ENCODE results near the gene ACER3. TPM values are rescaled to one million over a fixed set of nuclear protein-coding genes. Genes with fewer than 3 reads are reported as not detected.
A peak's percentile ranks its signal among the peaks of the same experiment; 100 is the strongest.
"Not testable (repeated sequence)": the region's sequence is repeated elsewhere in the genome, so short reads cannot be mapped to it uniquely, and the experiment has no call there.

Gene ACER3
- total RNA-seq, 1 experiment from 2014 or later = 10.7 TPM

GRCh38 chr11:77046060-77046501, 185.4 kb downstream of the ACER3 start:
- H2AFZ ChIP-seq (ENCODE audit: low read length) = no peak overlapping the region
- DNase-seq = peak; percentile 65
- H3K9me3 ChIP-seq (ENCODE audit: low read length) = no peaks in the 10 kb centered on the region
- no peak overlapping the region for H3K4me3 ChIP-seq (ENCODE audit: low read length)
- no peaks in the 10 kb centered on the region for H4K20me1 ChIP-seq (ENCODE audit: insufficient read depth, low read depth, low read length)
- no peaks in the 10 kb centered on the region for H3K9me2 ChIP-seq (replicated peaks; ENCODE audit: insufficient read depth, low read length)
- H3K27ac ChIP-seq (ENCODE audit: low read length) = no peak overlapping the region
- H3K9ac ChIP-seq (ENCODE audit: low read length) = no peak overlapping the region
- no peaks in the 10 kb centered on the region for H3K27me3 ChIP-seq (ENCODE audit: low read length)
- H3K4me2 ChIP-seq (ENCODE audit: low read depth, low read length, poor library complexity, severe bottlenecking) = no peak overlapping the region
- H3K79me2 ChIP-seq (ENCODE audit: low read length) = no peaks in the 10 kb centered on the region
- H3K36me3 ChIP-seq (ENCODE audit: insufficient read depth, low read length) = no peaks in the 10 kb centered on the region
- peaks cover 6% of the 10 kb centered on the region for H3K4me1 ChIP-seq (ENCODE audit: low read length)

GRCh38 chr11:77047007-77047927, 186.5 kb downstream of the ACER3 start:
- no peaks in the 10 kb centered on the region for H3K36me3 ChIP-seq (ENCODE audit: insufficient read depth, low read length)
- peak overlapping the region; percentile 45; the same call in 1 of the 2 replicates for H3K9ac ChIP-seq (ENCODE audit: low read length)
- no peaks in the 10 kb centered on the region for H3K9me2 ChIP-seq (replicated peaks; ENCODE audit: insufficient read depth, low read length)
- H4K20me1 ChIP-seq (ENCODE audit: insufficient read depth, low read depth, low read length) = no peaks in the 10 kb centered on the region
- peaks cover 6% of the 10 kb centered on the region for H3K4me1 ChIP-seq (ENCODE audit: low read length)
- H3K9me3 ChIP-seq (ENCODE audit: low read length) = no peaks in the 10 kb centered on the region
- H3K27ac ChIP-seq (ENCODE audit: low read length) = no peak overlapping the region
- no peaks in the 10 kb centered on the region for H3K79me2 ChIP-seq (ENCODE audit: low read length)
- H2AFZ ChIP-seq (ENCODE audit: low read length) = peak overlapping the region; percentile 96
- no peaks in the 10 kb centered on the region for H3K27me3 ChIP-seq (ENCODE audit: low read length)
- DNase-seq = peak; percentile 97
- peak overlapping the region; percentile 76 for H3K4me2 ChIP-seq (ENCODE audit: low read depth, low read length, poor library complexity, severe bottlenecking)
- peak overlapping the region; percentile 60 for H3K4me3 ChIP-seq (ENCODE audit: low read length)

- H3K36me3 ChIP-seq (ENCODE audit: insufficient read depth, low read length); H3K27ac ChIP-seq (ENCODE audit: low read length); H3K79me2 ChIP-seq (ENCODE audit: low read length); H2AFZ ChIP-seq (ENCODE audit: low read length); H3K9me3 ChIP-seq (ENCODE audit: low read length); H3K9me2 ChIP-seq (replicated peaks; ENCODE audit: insufficient read depth, low read length); H3K27me3 ChIP-seq (ENCODE audit: low read length); H4K20me1 ChIP-seq (ENCODE audit: insufficient read depth, low read depth, low read length); H3K4me3 ChIP-seq (ENCODE audit: low read length); H3K9ac ChIP-seq (ENCODE audit: low read length); H3K4me2 ChIP-seq (ENCODE audit: low read depth, low read length, poor library complexity, severe bottlenecking); DNase-seq; H3K4me1 ChIP-seq (ENCODE audit: low read length): not testable (repeated sequence)
Measured at GRCh38 chr11:77047928-77048446, 187.3 kb downstream of the ACER3 start.

- no peaks in the 10 kb centered on the region for H3K9me3 ChIP-seq (ENCODE audit: low read length)
- no peaks in the 10 kb centered on the region for H4K20me1 ChIP-seq (ENCODE audit: insufficient read depth, low read depth, low read length)
- no peak overlapping the region for H2AFZ ChIP-seq (ENCODE audit: low read length)
- H3K4me1 ChIP-seq (ENCODE audit: low read length) = peaks cover 6% of the 10 kb centered on the region
- H3K4me2 ChIP-seq (ENCODE audit: low read depth, low read length, poor library complexity, severe bottlenecking) = no peak overlapping the region
- H3K9me2 ChIP-seq (replicated peaks; ENCODE audit: insufficient read depth, low read length) = no peaks in the 10 kb centered on the region
- no peaks in the 10 kb centered on the region for H3K36me3 ChIP-seq (ENCODE audit: insufficient read depth, low read length)
- no peaks in the 10 kb centered on the region for H3K27me3 ChIP-seq (ENCODE audit: low read length)
- DNase-seq = no peak
- no peaks in the 10 kb centered on the region for H3K79me2 ChIP-seq (ENCODE audit: low read length)
- H3K9ac ChIP-seq (ENCODE audit: low read length) = no peak overlapping the region
- H3K27ac ChIP-seq (ENCODE audit: low read length) = no peak overlapping the region
- no peak overlapping the region for H3K4me3 ChIP-seq (ENCODE audit: low read length)
Measured at GRCh38 chr11:77049026-77049425, 188.3 kb downstream of the ACER3 start.

- Histone ChIP-seq H2AFZ (ENCODE audit: low read length) (no peak overlapping the region), H3K27me3 (ENCODE audit: low read length) (no peaks in the 10 kb centered on the region), H4K20me1 (ENCODE audit: insufficient read depth, low read depth, low read length) (no peaks in the 10 kb centered on the region), H3K4me3 (ENCODE audit: low read length) (no peak overlapping the region), H3K4me2 (ENCODE audit: low read depth, low read length, poor library complexity, severe bottlenecking) (no peak overlapping the region), H3K9ac (ENCODE audit: low read length) (no peak overlapping the region), H3K9me3 (ENCODE audit: low read length) (peaks cover 4% of the 10 kb centered on the region; the same call in 1 of the 2 replicates), H3K79me2 (ENCODE audit: low read length) (no peaks in the 10 kb centered on the region), H3K36me3 (ENCODE audit: insufficient read depth, low read length) (no peaks in the 10 kb centered on the region), H3K9me2 (replicated peaks; ENCODE audit: insufficient read depth, low read length) (no peaks in the 10 kb centered on the region), H3K4me1 (ENCODE audit: low read length) (peaks cover 6% of the 10 kb centered on the region), H3K27ac (ENCODE audit: low read length) (no peak overlapping the region)
- no peak for DNase-seq
Measured at GRCh38 chr11:77051511-77051910, 190.8 kb downstream of the ACER3 start.

- Histone ChIP-seq H3K4me3 (ENCODE audit: low read length) (no peak overlapping the region), H3K79me2 (ENCODE audit: low read length) (no peaks in the 10 kb centered on the region), H2AFZ (ENCODE audit: low read length) (no peak overlapping the region), H4K20me1 (ENCODE audit: insufficient read depth, low read depth, low read length) (no peaks in the 10 kb centered on the region), H3K27ac (ENCODE audit: low read length) (no peak overlapping the region), H3K9me3 (ENCODE audit: low read length) (peaks cover 4% of the 10 kb centered on the region; the same call in 1 of the 2 replicates), H3K36me3 (ENCODE audit: insufficient read depth, low read length) (no peaks in the 10 kb centered on the region), H3K4me2 (ENCODE audit: low read depth, low read length, poor library complexity, severe bottlenecking) (no peak overlapping the region), H3K9ac (ENCODE audit: low read length) (no peak overlapping the region), H3K9me2 (replicated peaks; ENCODE audit: insufficient read depth, low read length) (no peaks in the 10 kb centered on the region), H3K4me1 (ENCODE audit: low read length) (peaks cover under 1% of the 10 kb centered on the region), H3K27me3 (ENCODE audit: low read length) (no peaks in the 10 kb centered on the region)
- DNase-seq = no peak
Measured at GRCh38 chr11:77052518-77052917, 191.8 kb downstream of the ACER3 start.

- Histone ChIP-seq H2AFZ (ENCODE audit: low read length) (no peak overlapping the region), H3K4me1 (ENCODE audit: low read length) (no peaks in the 10 kb centered on the region), H3K79me2 (ENCODE audit: low read length) (no peaks in the 10 kb centered on the region), H3K4me2 (ENCODE audit: low read depth, low read length, poor library complexity, severe bottlenecking) (no peak overlapping the region), H3K36me3 (ENCODE audit: insufficient read depth, low read length) (no peaks in the 10 kb centered on the region), H4K20me1 (ENCODE audit: insufficient read depth, low read depth, low read length) (no peaks in the 10 kb centered on the region), H3K27me3 (ENCODE audit: low read length) (no peaks in the 10 kb centered on the region), H3K4me3 (ENCODE audit: low read length) (no peak overlapping the region), H3K9me3 (ENCODE audit: low read length) (peaks cover 4% of the 10 kb centered on the region; the same call in 1 of the 2 replicates), H3K9ac (ENCODE audit: low read length) (no peak overlapping the region), H3K9me2 (replicated peaks; ENCODE audit: insufficient read depth, low read length) (no peaks in the 10 kb centered on the region), H3K27ac (ENCODE audit: low read length) (no peak overlapping the region)
- no peak for DNase-seq
Measured at GRCh38 chr11:77053217-77054015, 192.7 kb downstream of the ACER3 start.

GRCh38 chr11:77054084-77054483, 193.4 kb downstream of the ACER3 start:
- no peak overlapping the region for H3K4me2 ChIP-seq (ENCODE audit: low read depth, low read length, poor library complexity, severe bottlenecking)
- no peak overlapping the region for H3K9ac ChIP-seq (ENCODE audit: low read length)
- no peaks in the 10 kb centered on the region for H4K20me1 ChIP-seq (ENCODE audit: insufficient read depth, low read depth, low read length)
- DNase-seq = no peak
- H3K36me3 ChIP-seq (ENCODE audit: insufficient read depth, low read length) = no peaks in the 10 kb centered on the region
- H3K4me3 ChIP-seq (ENCODE audit: low read length) = no peak overlapping the region
- no peaks in the 10 kb centered on the region for H3K27me3 ChIP-seq (ENCODE audit: low read length)
- no peak overlapping the region for H2AFZ ChIP-seq (ENCODE audit: low read length)
- no peaks in the 10 kb centered on the region for H3K79me2 ChIP-seq (ENCODE audit: low read length)
- H3K4me1 ChIP-seq (ENCODE audit: low read length) = no peaks in the 10 kb centered on the region
- no peak overlapping the region for H3K27ac ChIP-seq (ENCODE audit: low read length)
- no peaks in the 10 kb centered on the region for H3K9me2 ChIP-seq (replicated peaks; ENCODE audit: insufficient read depth, low read length)
- H3K9me3 ChIP-seq (ENCODE audit: low read length) = peaks cover 4% of the 10 kb centered on the region; the same call in 1 of the 2 replicates

Measured in Karpas-422 (cell line).